Measurements from ENCODE around the gene RENBP. TPM values are rescaled to one million over a fixed set of nuclear protein-coding genes. Genes with fewer than 3 reads are reported as not detected.

RENBP gene
- total and polyA plus RNA-seq, 2 of the 13 experiments (the other 11 are each of a cell fraction or from before 2014, with no cell fraction given): 1.4 to 2.6 TPM

GRCh38 chrX:153935326-153935851 lies 9.1 kb downstream of the RENBP start (continued):
- TF ChIP-seq ZNF414 (CRISPR knock-in tag; IDR thresholded peaks at IDR 0.05) (no peak), ATF4 (CRISPR knock-in tag; IDR thresholded peaks at IDR 0.05) (no peak), ZNF235 (CRISPR knock-in tag; IDR thresholded peaks at IDR 0.05; ENCODE audit: borderline replicate concordance) (no peak), KDM5B (CRISPR knock-in tag; IDR thresholded peaks at IDR 0.05; ENCODE audit: borderline replicate concordance) (no peak), NONO (IDR thresholded peaks at IDR 0.05) (no peak), NONO (CRISPR knock-in tag; conservative IDR thresholded peaks at IDR 0.05) (no peak), ETS1 (CRISPR knock-in tag; IDR thresholded peaks at IDR 0.05) (no peak), IRF9 (CRISPR knock-in tag; IDR thresholded peaks at IDR 0.05; ENCODE audit: borderline replicate concordance) (no peak)

All from HepG2 (cell line).